SU-DHL-6 (cell line): ENCODE data around the gene TNFRSF19.

ENCODE experiments used
- EZH2phosphoT487 ChIP-seq: fragments of 200-600 bp; sonication (generic), shearing (Covaris generic); conservative IDR thresholded peaks from 2 replicates; pipeline ENCODE4 v1.6.1; 2018; ENCODE audit warnings: mild to moderate bottlenecking, antibody characterized with exemption, low read length, moderate library complexity, mixed read lengths
- TF ChIP-seq, protein P1 (sequence below): fragments of 200-600 bp; sonication (generic); IDR thresholded peaks from one replicate; pipeline ENCODE4 v1.5.1; 2017; ENCODE audit warnings: antibody characterized with exemption, mild to moderate bottlenecking, low read length, moderate library complexity; ENCODE audit not compliant: insufficient read depth, poor library complexity, severe bottlenecking

DNA sequence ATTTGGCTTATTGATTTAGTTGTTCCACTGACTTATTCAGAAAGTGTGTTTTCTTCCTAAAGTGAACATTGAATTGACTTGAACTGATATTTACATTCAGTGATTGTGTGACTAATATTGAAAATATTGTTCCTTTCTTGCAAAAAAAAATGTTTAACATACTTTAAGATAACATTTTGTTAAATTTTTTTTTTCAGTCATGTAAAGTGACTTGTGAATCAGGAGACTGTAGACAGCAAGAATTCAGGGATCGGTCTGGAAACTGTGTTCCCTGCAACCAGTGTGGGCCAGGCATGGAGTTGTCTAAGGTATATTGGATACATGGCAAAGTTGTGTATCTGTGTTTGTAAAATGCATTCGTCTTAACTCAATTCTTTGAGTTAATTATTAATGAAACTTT lies 22.9 kb downstream of the TNFRSF19 start:
- TF ChIP-seq, protein P1, sequence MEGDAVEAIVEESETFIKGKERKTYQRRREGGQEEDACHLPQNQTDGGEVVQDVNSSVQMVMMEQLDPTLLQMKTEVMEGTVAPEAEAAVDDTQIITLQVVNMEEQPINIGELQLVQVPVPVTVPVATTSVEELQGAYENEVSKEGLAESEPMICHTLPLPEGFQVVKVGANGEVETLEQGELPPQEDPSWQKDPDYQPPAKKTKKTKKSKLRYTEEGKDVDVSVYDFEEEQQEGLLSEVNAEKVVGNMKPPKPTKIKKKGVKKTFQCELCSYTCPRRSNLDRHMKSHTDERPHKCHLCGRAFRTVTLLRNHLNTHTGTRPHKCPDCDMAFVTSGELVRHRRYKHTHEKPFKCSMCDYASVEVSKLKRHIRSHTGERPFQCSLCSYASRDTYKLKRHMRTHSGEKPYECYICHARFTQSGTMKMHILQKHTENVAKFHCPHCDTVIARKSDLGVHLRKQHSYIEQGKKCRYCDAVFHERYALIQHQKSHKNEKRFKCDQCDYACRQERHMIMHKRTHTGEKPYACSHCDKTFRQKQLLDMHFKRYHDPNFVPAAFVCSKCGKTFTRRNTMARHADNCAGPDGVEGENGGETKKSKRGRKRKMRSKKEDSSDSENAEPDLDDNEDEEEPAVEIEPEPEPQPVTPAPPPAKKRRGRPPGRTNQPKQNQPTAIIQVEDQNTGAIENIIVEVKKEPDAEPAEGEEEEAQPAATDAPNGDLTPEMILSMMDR: no peak
- no peak for TF ChIP-seq EZH2phosphoT487
